ENCODE results near the gene HOXC5.

HOXC5 gene

GRCh38 chr12:54014377-54015017, 18.4 kb upstream of the HOXC5 start:
- no peak overlapping the region for H3K9ac ChIP-seq (ENCODE audit: low read length)
- peaks cover under 1% of the 10 kb centered on the region for H3K4me1 ChIP-seq (ENCODE audit: control insufficient read depth, insufficient read depth, low read length)
- no peak overlapping the region for H3K27ac ChIP-seq (ENCODE audit: low read depth, low read length)
- no peaks in the 10 kb centered on the region for H3K36me3 ChIP-seq (ENCODE audit: control insufficient read depth, insufficient read depth, low read length)
- H3K4me3 ChIP-seq (ENCODE audit: low read length), result no peak overlapping the region
- peaks cover 71% of the 10 kb centered on the region for H3K27me3 ChIP-seq (ENCODE audit: control insufficient read depth, insufficient read depth, low read length)

GRCh38 chr12:54015018-54015931, 17.6 kb upstream of the HOXC5 start:
- H3K9ac ChIP-seq (ENCODE audit: low read length), result no peak overlapping the region
- no peak overlapping the region for H3K27ac ChIP-seq (ENCODE audit: low read depth, low read length)
- H3K4me3 ChIP-seq (ENCODE audit: low read length), result no peak overlapping the region

GRCh38 chr12:54016051-54016450, 16.8 kb upstream of the HOXC5 start:
- no peaks in the 10 kb centered on the region for H3K36me3 ChIP-seq (ENCODE audit: control insufficient read depth, insufficient read depth, low read length)
- no peak overlapping the region for H3K27ac ChIP-seq (ENCODE audit: low read depth, low read length)
- H3K4me3 ChIP-seq (ENCODE audit: low read length), result no peak overlapping the region
- H3K9ac ChIP-seq (ENCODE audit: low read length), result no peak overlapping the region
- H3K27me3 ChIP-seq (ENCODE audit: control insufficient read depth, insufficient read depth, low read length), result peaks cover 63% of the 10 kb centered on the region
- no peaks in the 10 kb centered on the region for H3K4me1 ChIP-seq (ENCODE audit: control insufficient read depth, insufficient read depth, low read length)

More at GRCh38 chr12:54015018-54015931, 17.6 kb upstream of the HOXC5 start:
- Histone ChIP-seq H3K4me1 (ENCODE audit: control insufficient read depth, insufficient read depth, low read length) (no peaks in the 10 kb centered on the region), H3K36me3 (ENCODE audit: control insufficient read depth, insufficient read depth, low read length) (no peaks in the 10 kb centered on the region), H3K27me3 (ENCODE audit: control insufficient read depth, insufficient read depth, low read length) (peaks cover 66% of the 10 kb centered on the region)

GRCh38 chr12:54016478-54016964, 16.3 kb upstream of the HOXC5 start:
- H3K4me3 ChIP-seq (ENCODE audit: low read length), result no peak overlapping the region
- H3K9ac ChIP-seq (ENCODE audit: low read length), result no peak overlapping the region
- H3K27ac ChIP-seq (ENCODE audit: low read depth, low read length), result no peak overlapping the region
- H3K36me3 ChIP-seq (ENCODE audit: control insufficient read depth, insufficient read depth, low read length), result no peaks in the 10 kb centered on the region
- peaks cover 64% of the 10 kb centered on the region for H3K27me3 ChIP-seq (ENCODE audit: control insufficient read depth, insufficient read depth, low read length)
- H3K4me1 ChIP-seq (ENCODE audit: control insufficient read depth, insufficient read depth, low read length), result no peaks in the 10 kb centered on the region

DNA sequence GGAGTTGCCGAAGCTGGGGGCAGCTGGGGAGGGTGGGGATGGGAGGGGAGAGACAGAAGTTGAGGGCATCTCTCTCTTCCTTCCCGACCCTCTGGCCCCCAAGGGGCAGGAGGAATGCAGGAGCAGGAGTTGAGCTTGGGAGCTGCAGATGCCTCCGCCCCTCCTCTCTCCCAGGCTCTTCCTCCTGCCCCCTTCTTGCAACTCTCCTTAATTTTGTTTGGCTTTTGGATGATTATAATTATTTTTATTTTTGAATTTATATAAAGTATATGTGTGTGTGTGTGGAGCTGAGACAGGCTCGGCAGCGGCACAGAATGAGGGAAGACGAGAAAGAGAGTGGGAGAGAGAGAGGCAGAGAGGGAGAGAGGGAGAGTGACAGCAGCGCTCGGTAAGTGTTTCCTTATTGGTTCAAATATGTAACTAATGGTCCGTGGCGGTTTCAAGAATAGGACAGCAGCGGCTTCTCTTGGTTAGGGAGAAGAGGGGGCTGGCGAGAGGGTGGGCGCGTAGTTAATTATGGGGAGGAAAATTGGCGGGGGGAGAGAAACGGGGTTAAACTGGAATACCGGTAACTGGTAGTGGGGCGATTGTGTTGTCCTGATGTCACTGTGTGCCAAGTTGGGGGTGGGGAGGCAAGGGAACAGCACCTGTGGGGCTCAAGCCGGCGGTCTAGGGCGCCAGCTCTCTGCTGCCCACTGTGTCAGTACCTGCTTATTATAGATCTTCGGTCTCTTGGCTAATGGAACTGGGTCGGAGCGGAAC, 15.6 kb upstream of the HOXC5 start:
- no peak overlapping the region for H3K27ac ChIP-seq (ENCODE audit: low read depth, low read length)
- no peaks in the 10 kb centered on the region for H3K4me1 ChIP-seq (ENCODE audit: control insufficient read depth, insufficient read depth, low read length)
- peaks cover 68% of the 10 kb centered on the region for H3K27me3 ChIP-seq (ENCODE audit: control insufficient read depth, insufficient read depth, low read length)
- no peaks in the 10 kb centered on the region for H3K36me3 ChIP-seq (ENCODE audit: control insufficient read depth, insufficient read depth, low read length)
- H3K9ac ChIP-seq (ENCODE audit: low read length), result no peak overlapping the region
- H3K4me3 ChIP-seq (ENCODE audit: low read length), result peak overlapping the region; percentile 23

- no peak overlapping the region for H3K27ac ChIP-seq (ENCODE audit: low read depth, low read length)
- no peaks in the 10 kb centered on the region for H3K4me1 ChIP-seq (ENCODE audit: control insufficient read depth, insufficient read depth, low read length)
- H3K36me3 ChIP-seq (ENCODE audit: control insufficient read depth, insufficient read depth, low read length), result no peaks in the 10 kb centered on the region
- H3K9ac ChIP-seq (ENCODE audit: low read length), result no peak overlapping the region
- peak overlapping the region; percentile 23 for H3K4me3 ChIP-seq (ENCODE audit: low read length)
- peaks cover 66% of the 10 kb centered on the region for H3K27me3 ChIP-seq (ENCODE audit: control insufficient read depth, insufficient read depth, low read length)
Measured at GRCh38 chr12:54017878-54018467, 14.9 kb upstream of the HOXC5 start.

GRCh38 chr12:54018468-54018984, 14.3 kb upstream of the HOXC5 start:
- Histone ChIP-seq H3K36me3 (ENCODE audit: control insufficient read depth, insufficient read depth, low read length) (no peaks in the 10 kb centered on the region), H3K4me3 (ENCODE audit: low read length) (peak overlapping the region; percentile 23), H3K9ac (ENCODE audit: low read length) (no peak overlapping the region), H3K27ac (ENCODE audit: low read depth, low read length) (no peak overlapping the region), H3K4me1 (ENCODE audit: control insufficient read depth, insufficient read depth, low read length) (no peaks in the 10 kb centered on the region), H3K27me3 (ENCODE audit: control insufficient read depth, insufficient read depth, low read length) (peaks cover 66% of the 10 kb centered on the region)

GRCh38 chr12:54019091-54019811, 13.6 kb upstream of the HOXC5 start:
- Histone ChIP-seq H3K9ac (ENCODE audit: low read length) (no peak overlapping the region), H3K4me3 (ENCODE audit: low read length) (no peak overlapping the region), H3K36me3 (ENCODE audit: control insufficient read depth, insufficient read depth, low read length) (no peaks in the 10 kb centered on the region), H3K27ac (ENCODE audit: low read depth, low read length) (no peak overlapping the region), H3K4me1 (ENCODE audit: control insufficient read depth, insufficient read depth, low read length) (no peaks in the 10 kb centered on the region), H3K27me3 (ENCODE audit: control insufficient read depth, insufficient read depth, low read length) (peaks cover 66% of the 10 kb centered on the region)

DNA sequence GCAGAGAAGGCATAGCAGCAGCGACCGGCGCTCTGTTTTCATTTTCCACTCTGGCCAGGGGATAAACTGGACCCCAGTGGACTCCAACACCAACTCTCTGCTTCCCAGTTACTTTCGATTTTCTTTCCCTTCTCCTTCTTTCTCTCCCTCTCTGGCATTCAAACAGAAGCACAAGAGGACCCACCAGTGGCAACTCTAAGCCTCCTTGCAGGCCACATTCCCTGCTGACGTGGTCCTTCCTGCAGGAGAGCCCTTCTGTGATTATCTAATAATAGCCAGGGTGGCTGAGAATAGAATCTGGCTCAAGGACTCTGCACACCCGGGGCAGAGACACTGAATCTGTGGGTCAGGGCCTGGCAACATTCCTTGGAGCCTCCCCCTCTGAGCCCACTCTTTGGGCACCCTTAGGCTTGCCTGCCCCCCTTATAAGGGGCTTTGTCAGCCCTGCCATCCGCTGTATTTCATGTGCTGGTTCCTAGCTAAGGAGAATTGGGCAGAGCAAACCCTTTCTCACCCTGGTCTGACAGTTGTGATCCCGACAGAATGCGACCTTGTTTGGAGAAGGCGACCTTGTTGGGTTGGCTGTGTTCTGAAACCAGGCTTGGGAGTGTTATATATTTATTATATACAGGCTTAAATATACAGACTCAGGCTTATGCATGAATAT, 12.8 kb upstream of the HOXC5 start:
- Histone ChIP-seq H3K4me3 (ENCODE audit: low read length) (no peak overlapping the region), H3K4me1 (ENCODE audit: control insufficient read depth, insufficient read depth, low read length) (no peaks in the 10 kb centered on the region), H3K9ac (ENCODE audit: low read length) (no peak overlapping the region), H3K27ac (ENCODE audit: low read depth, low read length) (no peak overlapping the region), H3K36me3 (ENCODE audit: control insufficient read depth, insufficient read depth, low read length) (no peaks in the 10 kb centered on the region), H3K27me3 (ENCODE audit: control insufficient read depth, insufficient read depth, low read length) (peaks cover 63% of the 10 kb centered on the region)

- H3K9ac ChIP-seq (ENCODE audit: low read length), result no peak overlapping the region
- peaks cover 62% of the 10 kb centered on the region for H3K27me3 ChIP-seq (ENCODE audit: control insufficient read depth, insufficient read depth, low read length)
- no peaks in the 10 kb centered on the region for H3K4me1 ChIP-seq (ENCODE audit: control insufficient read depth, insufficient read depth, low read length)
Measured at GRCh38 chr12:54020591-54021405, 12.1 kb upstream of the HOXC5 start.

More at GRCh38 chr12:54020591-54021405, 12.1 kb upstream of the HOXC5 start:
- Histone ChIP-seq H3K4me3 (ENCODE audit: low read length) (no peak overlapping the region), H3K27ac (ENCODE audit: low read depth, low read length) (no peak overlapping the region), H3K36me3 (ENCODE audit: control insufficient read depth, insufficient read depth, low read length) (no peaks in the 10 kb centered on the region)
